RWPE1 (cell line): Measurements from ENCODE around the gene PNPO.

Experiments
- CTCF ChIA-PET: fragments of 350-600 bp; sonication (Branson Sonifier 250); formaldehyde crosslinking; extraction: SDS; loops from one replicate; lab custom pipeline; 2021; lab: Yijun Ruan, JAX
- POLR2A ChIA-PET: fragments of 400-600 bp; formaldehyde crosslinking; extraction: SDS; loops from one replicate; lab custom pipeline; 2020; ENCODE audit warnings: antibody characterized with exemption; ENCODE audit not compliant: low non-redundant PET; lab: Yijun Ruan, JAX
- DNase-seq: peaks from one replicate; pipeline ENCODE4 v3.0.0; 2012; ENCODE audit warnings: low spot score
- H3K27ac ChIP-seq: fragments of 450-650 bp; 2 replicates; pipeline ENCODE4 v1.5.1; 2017
- TF ChIP-seq, protein P1 (sequence below): fragments of 450-650 bp; conservative IDR thresholded peaks from 2 replicates; pipeline ENCODE4 v1.5.1; 2017; ENCODE audit warnings: low read depth, mild to moderate bottlenecking

The PNPO gene

GRCh38 chr17:47952171-47953021 lies 11.0 kb downstream of the PNPO start:
- POLR2A ChIA-PET = interaction anchor here (0.6 kb wide), 1 partner anchor 181 kb away, joined by 15 read pairs; no protein-coding TSS in a partner anchor

GRCh38 chr17:47953909-47954308 lies 12.5 kb downstream of the PNPO start:
- CTCF ChIA-PET = no interaction called here
- POLR2A ChIA-PET = no interaction called here
- TF ChIP-seq, protein P1, sequence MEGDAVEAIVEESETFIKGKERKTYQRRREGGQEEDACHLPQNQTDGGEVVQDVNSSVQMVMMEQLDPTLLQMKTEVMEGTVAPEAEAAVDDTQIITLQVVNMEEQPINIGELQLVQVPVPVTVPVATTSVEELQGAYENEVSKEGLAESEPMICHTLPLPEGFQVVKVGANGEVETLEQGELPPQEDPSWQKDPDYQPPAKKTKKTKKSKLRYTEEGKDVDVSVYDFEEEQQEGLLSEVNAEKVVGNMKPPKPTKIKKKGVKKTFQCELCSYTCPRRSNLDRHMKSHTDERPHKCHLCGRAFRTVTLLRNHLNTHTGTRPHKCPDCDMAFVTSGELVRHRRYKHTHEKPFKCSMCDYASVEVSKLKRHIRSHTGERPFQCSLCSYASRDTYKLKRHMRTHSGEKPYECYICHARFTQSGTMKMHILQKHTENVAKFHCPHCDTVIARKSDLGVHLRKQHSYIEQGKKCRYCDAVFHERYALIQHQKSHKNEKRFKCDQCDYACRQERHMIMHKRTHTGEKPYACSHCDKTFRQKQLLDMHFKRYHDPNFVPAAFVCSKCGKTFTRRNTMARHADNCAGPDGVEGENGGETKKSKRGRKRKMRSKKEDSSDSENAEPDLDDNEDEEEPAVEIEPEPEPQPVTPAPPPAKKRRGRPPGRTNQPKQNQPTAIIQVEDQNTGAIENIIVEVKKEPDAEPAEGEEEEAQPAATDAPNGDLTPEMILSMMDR = no peak
- DNase-seq = no peak
- peak overlapping the region; percentile 38 for H3K27ac ChIP-seq

More at GRCh38 chr17:47952171-47953021, 11.0 kb downstream of the PNPO start:
- TF ChIP-seq, protein P1 = no peak
- CTCF ChIA-PET = interaction anchor here (0.7 to 0.9 kb wide), 2 partner anchors 10 to 474 kb away, joined by 3 read pairs; no protein-coding TSS in a partner anchor
- peak overlapping the region; percentile 24 for H3K27ac ChIP-seq
- no peak for DNase-seq

DNA sequence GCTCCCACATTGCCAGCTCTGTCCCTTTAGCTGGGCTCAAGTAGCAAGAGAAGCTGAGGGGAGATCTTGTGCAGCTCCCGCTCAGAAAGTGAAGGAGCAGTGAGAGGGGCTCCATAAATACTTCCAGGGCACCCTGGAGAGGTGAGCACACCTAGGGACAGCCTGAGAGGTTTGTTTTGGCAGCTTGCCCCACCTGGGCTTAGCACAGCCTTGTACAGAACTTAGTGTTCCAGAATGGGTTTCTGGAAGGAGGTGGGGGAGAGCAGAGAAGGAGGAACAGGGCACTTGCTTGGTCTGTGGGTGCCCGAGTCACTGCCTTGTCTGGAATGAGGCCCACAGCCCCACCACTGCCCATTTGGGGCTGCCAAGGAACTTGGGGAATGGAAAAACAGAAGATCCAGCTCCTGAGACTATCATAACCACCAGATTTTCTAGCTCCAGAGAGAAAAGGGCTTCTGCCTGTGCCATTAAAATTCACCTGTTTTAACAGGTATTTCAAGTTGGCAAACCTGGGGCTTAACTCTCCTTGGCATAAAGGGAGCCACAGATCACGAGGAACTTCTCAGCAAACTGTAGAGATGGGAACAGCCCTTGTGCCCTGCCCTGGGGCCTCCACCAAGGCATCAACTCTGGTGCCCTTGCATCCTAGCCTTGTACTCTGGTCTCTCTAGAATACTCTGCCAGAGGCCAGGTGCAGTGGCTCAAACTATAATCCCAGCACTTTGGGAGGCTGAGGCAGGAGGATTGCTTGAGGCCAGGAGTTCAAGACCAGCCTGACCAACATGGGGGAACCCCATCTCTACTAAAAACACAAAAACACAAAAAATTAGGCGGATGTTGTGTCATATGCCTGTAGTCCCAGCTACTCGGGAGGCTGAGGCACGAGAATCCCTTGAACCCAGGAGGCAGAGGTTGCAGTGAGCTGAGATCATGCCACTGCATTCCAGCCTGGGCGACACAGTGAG lies 14.4 kb downstream of the PNPO start:
- no peak for DNase-seq
- CTCF ChIA-PET = interaction anchor here (0.6 to 0.7 kb wide), 3 partner anchors 84 to 309 kb away, joined by 3 to 4 read pairs (median 4); no protein-coding TSS in a partner anchor
- TF ChIP-seq, protein P1 = no peak
- POLR2A ChIA-PET = interaction anchor here (0.6 kb wide), 1 partner anchor 16 kb away, joined by 6 read pairs; no protein-coding TSS in a partner anchor
- peak overlapping the region; percentile 60 for H3K27ac ChIP-seq

DNA sequence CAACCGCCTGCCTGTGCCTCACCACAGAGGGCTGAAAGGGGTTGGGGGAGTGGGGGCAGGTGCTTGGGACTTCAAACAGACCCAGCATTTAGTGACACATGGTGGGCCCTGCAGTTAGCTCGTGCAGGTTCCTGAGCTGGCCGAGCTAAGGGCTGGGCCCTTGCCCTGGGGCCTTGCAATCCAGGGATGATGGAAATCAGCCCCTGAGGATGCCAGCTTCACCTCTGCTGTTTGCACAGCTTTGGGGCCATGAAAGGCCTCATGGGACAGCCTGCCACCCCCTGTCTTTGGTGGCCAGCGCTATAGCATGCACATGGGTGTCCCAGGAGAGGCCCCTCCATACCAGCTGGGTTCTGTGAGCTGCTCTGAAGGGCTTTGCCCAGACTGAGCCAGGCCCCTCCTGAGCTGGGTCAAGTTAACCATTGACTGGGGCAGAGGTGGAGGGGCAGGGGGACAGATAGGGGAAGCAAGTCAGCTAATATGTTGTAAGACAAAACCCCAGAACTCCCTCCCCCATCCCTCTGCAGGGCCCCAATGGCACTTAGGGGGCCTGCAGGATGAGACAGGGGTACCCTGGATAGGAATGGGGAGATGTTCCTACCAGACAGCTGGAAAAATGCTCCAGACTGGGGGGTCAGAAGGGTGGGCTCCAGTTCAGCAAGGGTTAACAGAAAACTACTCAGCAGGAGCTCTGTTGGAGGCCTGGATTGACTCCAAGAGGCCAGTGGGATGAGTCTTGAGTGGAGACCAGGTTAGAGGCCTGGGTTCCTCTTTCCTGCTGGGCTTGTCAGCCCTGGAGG lies 15.6 kb downstream of the PNPO start:
- TF ChIP-seq, protein P1 = no peak
- DNase-seq = no peak
- H3K27ac ChIP-seq = no peak overlapping the region
- ChIA-PET CTCF (interaction anchor here (0.6 to 1.4 kb wide), 7 partner anchors 8 to 119 kb away, joined by 3 to 11 read pairs (median 4); partner anchors contain the start of gene CDK5RAP3), POLR2A (interaction anchor here (0.6 to 1.1 kb wide), 3 partner anchors 8 to 15 kb away, joined by 3 to 6 read pairs (median 3); no protein-coding TSS in a partner anchor)

DNA sequence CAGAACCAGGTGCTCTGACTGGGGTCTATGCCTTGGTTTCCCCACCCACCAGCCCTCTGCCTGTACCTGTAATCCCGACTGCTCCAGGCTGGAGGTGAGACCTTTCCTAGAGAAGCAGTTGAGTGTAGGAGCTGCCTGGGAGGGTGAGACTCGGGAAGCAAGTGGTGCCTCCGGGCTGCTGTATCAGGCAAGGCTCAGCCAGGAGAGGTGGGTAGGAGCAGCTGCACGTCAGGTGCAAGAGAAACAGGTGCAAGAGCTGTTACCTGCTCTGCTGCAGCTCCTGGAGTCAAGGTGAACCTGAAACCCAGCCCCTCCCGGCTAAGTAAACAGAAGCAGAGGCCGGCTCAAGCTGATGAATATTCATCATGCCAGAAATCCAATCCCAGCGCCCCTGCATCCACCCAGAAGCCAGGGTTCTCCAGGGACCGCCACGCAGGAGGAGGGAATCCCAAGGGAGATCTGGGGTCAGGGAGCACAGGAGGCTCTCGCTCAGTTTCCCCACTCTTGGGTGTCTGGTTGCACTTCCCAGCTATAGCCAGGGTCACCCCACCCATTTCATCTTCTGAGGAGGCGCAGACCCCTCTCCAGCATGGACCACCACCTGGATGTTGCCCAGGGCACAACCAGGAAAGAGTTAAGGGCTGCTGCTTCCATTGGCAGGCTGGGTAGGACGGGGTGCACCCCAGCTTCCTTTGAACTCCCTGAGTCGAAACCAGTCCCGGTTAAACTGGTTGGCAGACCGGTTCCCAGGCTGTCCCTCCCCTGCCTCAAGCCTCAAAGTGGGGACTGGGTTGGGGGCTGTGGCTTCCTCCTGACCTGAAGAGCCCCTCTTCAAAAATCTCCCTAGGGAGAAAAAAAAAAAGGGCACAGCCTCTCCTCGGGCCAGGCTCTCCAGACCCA lies 16.5 kb downstream of the PNPO start, which contains the start of gene PRR15L:
Gene PRR15L, minus strand, starts transcription at position 293 of the 900 bp plus-strand sequence. CDS start 4,649 bp downstream, outside the sequence.
- POLR2A ChIA-PET = interaction anchor here (1.1 kb wide), 1 partner anchor 12 kb away, joined by 3 read pairs; no protein-coding TSS in a partner anchor
- CTCF ChIA-PET = interaction anchor here (0.7 to 1.4 kb wide), 5 partner anchors 9 to 20 kb away, joined by 4 to 11 read pairs (median 5); partner anchors contain the start of gene CDK5RAP3
- no peak within 1 kb of the TSS for H3K27ac ChIP-seq
- TF ChIP-seq, protein P1 = no peak
- no peak for DNase-seq
